HepG2 (cell line): ENCODE measurements around the gene WDR86. TPM values are rescaled to one million over a fixed set of nuclear protein-coding genes. Genes with fewer than 3 reads are reported as not detected.
A peak's percentile ranks its signal among the peaks of the same experiment; 100 is the strongest.

ENCODE experiments used
- EHMT2 ChIP-seq: fragments of 200-600 bp; sonication (generic); IDR thresholded peaks from 2 replicates; pipeline ENCODE4 v1.7.0; 2017; ENCODE audit warnings: antibody characterized with exemption, low read depth, low read length, borderline replicate concordance
- ERF ChIP-seq: IDR thresholded peaks from 2 replicates; pipeline ENCODE4 v1.6.1; 2018; ENCODE audit warnings: missing biosample characterization, missing genetic modification reagents
- FOXO1 ChIP-seq: sonication (generic); formaldehyde crosslinking; IDR thresholded peaks from 2 replicates; pipeline ENCODE4 v1.4.0; 2020; ENCODE audit warnings: missing genetic modification reagents
- GABPA ChIP-seq, 2 experiments: IDR thresholded peaks; 2 replicates each; pipeline ENCODE4 v1.6.1; 2011 to 2016; ENCODE audit warnings: low read depth in 2 of 2, low read length in 1 of 2, missing biosample characterization in 1 of 2, missing genetic modification characterization in 1 of 2
- KLF12 ChIP-seq: sonication (generic); formaldehyde crosslinking; IDR thresholded peaks from 2 replicates; pipeline ENCODE4 v1.4.0; 2020; ENCODE audit warnings: missing genetic modification reagents, borderline replicate concordance
- KLF15 ChIP-seq: sonication (generic); formaldehyde crosslinking; IDR thresholded peaks from 2 replicates; pipeline ENCODE4 v1.8.1; 2023; ENCODE audit warnings: borderline replicate concordance, mild to moderate bottlenecking, inconsistent platforms, missing genetic modification reagents, mixed read lengths
- RFX3 ChIP-seq: IDR thresholded peaks from 2 replicates; pipeline ENCODE4 v1.6.1; 2016; ENCODE audit warnings: missing biosample characterization, missing genetic modification reagents
- SP1 ChIP-seq, 2 experiments: fragments of 450-650 bp in 1 of 2; sonication (generic) in 1 of 2; formaldehyde crosslinking in 1 of 2; IDR thresholded peaks; 2 replicates each; pipeline versions ENCODE4 v1.4.0 to v1.6.1; 2016 to 2020; ENCODE audit warnings: missing genetic modification reagents in 1 of 2
- THAP9 ChIP-seq: sonication (generic); formaldehyde crosslinking; IDR thresholded peaks from 2 replicates; pipeline ENCODE4; 2020; ENCODE audit warnings: missing genetic modification reagents, mild to moderate bottlenecking, borderline replicate concordance
- WIZ ChIP-seq: sonication (generic); formaldehyde crosslinking; IDR thresholded peaks from 2 replicates; pipeline ENCODE4 v1.5.1; 2020; ENCODE audit warnings: mild to moderate bottlenecking, missing genetic modification reagents
- ZBTB42 ChIP-seq: sonication (generic); formaldehyde crosslinking; IDR thresholded peaks from 2 replicates; pipeline ENCODE4 v1.5.0; 2020; ENCODE audit warnings: mild to moderate bottlenecking, missing genetic modification reagents
- ZFP82 ChIP-seq: sonication (generic); formaldehyde crosslinking; IDR thresholded peaks from 2 replicates; pipeline ENCODE4 v1.5.1; 2020; ENCODE audit warnings: mild to moderate bottlenecking, missing genetic modification reagents, borderline replicate concordance
- ZFYVE20 ChIP-seq: sonication (generic); formaldehyde crosslinking; IDR thresholded peaks from 2 replicates; pipeline ENCODE4 v1.8.0; 2023; ENCODE audit warnings: low read depth, mild to moderate bottlenecking, moderate library complexity, missing genetic modification reagents, borderline replicate concordance
- ZMAT3 ChIP-seq: sonication (generic); formaldehyde crosslinking; conservative IDR thresholded peaks from 2 replicates; pipeline ENCODE4 v1.7.0; 2021; ENCODE audit warnings: missing genetic modification reagents
- ZNF337 ChIP-seq: sonication (generic); formaldehyde crosslinking; IDR thresholded peaks from 2 replicates; pipeline ENCODE4 v1.5.1; 2020; ENCODE audit warnings: missing genetic modification reagents, low read depth, mild to moderate bottlenecking, borderline replicate concordance
- ZNF44 ChIP-seq: sonication (generic); formaldehyde crosslinking; IDR thresholded peaks from 2 replicates; pipeline ENCODE4 v1.5.1; 2020; ENCODE audit warnings: mild to moderate bottlenecking, missing genetic modification reagents
- ZNF577 ChIP-seq: sonication (generic); formaldehyde crosslinking; IDR thresholded peaks from 2 replicates; pipeline ENCODE4 v1.4.0; 2020; ENCODE audit warnings: mild to moderate bottlenecking, low read depth, missing genetic modification reagents, borderline replicate concordance
- ZNF619 ChIP-seq: sonication (generic); formaldehyde crosslinking; IDR thresholded peaks from 2 replicates; pipeline ENCODE4 v1.4.0; 2020; ENCODE audit warnings: mild to moderate bottlenecking, missing genetic modification reagents
- ZNF788 ChIP-seq: sonication (generic); formaldehyde crosslinking; IDR thresholded peaks from 2 replicates; pipeline ENCODE4 v1.5.0; 2020; ENCODE audit warnings: mild to moderate bottlenecking, missing genetic modification reagents, borderline replicate concordance
- ZSCAN20 ChIP-seq: sonication (generic); formaldehyde crosslinking; IDR thresholded peaks from 2 replicates; pipeline ENCODE4 v1.4.0; 2020; ENCODE audit warnings: missing genetic modification reagents, mild to moderate bottlenecking, borderline replicate concordance
- ZSCAN9 ChIP-seq: IDR thresholded peaks from 2 replicates; pipeline ENCODE4 v1.6.1; 2016; ENCODE audit warnings: borderline replicate concordance
- polyA plus RNA-seq, 8 experiments: library from polyadenylated mRNA; depleted of rRNA in 3 of 8; stranded (reverse) in 7 of 8; unstranded in 1 of 8; fragments of >200 nt; fragmentation: Illumina TruSeq in 4 of 8; extraction: Trizol in 4 of 8; gene quantifications; 2 replicates each; pipeline versions ENCODE4 v1.2.1 to v1.2.3, GENCODE V29; 2011 to 2016; ENCODE audit warnings: low read depth in 4 of 8, missing spikeins in 1 of 8, mixed read lengths in 1 of 8; ENCODE audit not compliant: insufficient read depth in 1 of 8
- total RNA-seq, 5 experiments: library from RNA; depleted of rRNA; stranded (reverse); fragments of >200 nt; fragmentation: Illumina TruSeq; extraction: Trizol; gene quantifications; 2 replicates each; pipeline ENCODE4 v1.2.3, GENCODE V29; 2016; ENCODE audit warnings: low read depth in 1 of 5
- TF ChIP-seq, protein P1 (sequence below): sonication (generic); formaldehyde crosslinking; IDR thresholded peaks from 2 replicates; pipeline ENCODE4 v1.4.0; 2020; ENCODE audit warnings: missing genetic modification reagents

WDR86 gene
- total and polyA plus RNA-seq, 2 of the 13 experiments (the other 11 are each of a cell fraction or from before 2014, with no cell fraction given): 0.11 to 2.9 TPM

DNA sequence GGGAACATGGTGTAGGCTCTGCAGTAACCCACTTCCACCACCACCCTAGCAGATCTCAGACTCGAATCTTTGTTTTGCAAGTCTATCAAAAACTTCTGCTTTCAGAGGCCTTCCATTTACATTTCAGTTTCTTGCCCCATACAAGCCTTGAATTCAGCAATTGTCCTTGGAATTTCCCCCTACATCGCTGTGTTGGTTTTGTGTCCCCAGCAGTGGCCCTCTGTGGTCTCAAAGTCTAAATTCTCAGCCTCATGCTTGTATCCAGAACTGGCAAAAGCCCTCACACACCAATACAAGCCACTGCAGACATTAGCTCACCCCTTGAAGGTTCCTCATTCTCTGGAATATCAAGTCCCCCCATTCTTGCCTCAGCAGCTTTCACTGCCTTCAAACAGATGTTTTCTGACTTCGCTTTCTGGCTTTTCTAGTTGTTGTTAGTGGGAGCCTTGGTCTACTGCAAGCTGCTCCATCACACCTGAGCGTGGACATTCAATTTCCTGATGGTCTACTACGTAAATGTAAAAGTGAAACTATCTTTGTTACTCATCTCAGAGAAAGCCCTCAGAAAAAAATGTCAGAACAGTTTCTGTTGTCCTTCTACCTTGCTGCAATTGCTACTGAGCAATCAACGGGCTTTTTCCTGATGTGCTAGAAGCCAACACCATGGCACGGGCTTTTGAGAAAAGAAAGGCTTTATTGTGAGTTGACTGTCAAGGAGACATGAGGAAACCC lies 70.0 kb downstream of the WDR86 start (continued):
- TF ChIP-seq, protein P1, sequence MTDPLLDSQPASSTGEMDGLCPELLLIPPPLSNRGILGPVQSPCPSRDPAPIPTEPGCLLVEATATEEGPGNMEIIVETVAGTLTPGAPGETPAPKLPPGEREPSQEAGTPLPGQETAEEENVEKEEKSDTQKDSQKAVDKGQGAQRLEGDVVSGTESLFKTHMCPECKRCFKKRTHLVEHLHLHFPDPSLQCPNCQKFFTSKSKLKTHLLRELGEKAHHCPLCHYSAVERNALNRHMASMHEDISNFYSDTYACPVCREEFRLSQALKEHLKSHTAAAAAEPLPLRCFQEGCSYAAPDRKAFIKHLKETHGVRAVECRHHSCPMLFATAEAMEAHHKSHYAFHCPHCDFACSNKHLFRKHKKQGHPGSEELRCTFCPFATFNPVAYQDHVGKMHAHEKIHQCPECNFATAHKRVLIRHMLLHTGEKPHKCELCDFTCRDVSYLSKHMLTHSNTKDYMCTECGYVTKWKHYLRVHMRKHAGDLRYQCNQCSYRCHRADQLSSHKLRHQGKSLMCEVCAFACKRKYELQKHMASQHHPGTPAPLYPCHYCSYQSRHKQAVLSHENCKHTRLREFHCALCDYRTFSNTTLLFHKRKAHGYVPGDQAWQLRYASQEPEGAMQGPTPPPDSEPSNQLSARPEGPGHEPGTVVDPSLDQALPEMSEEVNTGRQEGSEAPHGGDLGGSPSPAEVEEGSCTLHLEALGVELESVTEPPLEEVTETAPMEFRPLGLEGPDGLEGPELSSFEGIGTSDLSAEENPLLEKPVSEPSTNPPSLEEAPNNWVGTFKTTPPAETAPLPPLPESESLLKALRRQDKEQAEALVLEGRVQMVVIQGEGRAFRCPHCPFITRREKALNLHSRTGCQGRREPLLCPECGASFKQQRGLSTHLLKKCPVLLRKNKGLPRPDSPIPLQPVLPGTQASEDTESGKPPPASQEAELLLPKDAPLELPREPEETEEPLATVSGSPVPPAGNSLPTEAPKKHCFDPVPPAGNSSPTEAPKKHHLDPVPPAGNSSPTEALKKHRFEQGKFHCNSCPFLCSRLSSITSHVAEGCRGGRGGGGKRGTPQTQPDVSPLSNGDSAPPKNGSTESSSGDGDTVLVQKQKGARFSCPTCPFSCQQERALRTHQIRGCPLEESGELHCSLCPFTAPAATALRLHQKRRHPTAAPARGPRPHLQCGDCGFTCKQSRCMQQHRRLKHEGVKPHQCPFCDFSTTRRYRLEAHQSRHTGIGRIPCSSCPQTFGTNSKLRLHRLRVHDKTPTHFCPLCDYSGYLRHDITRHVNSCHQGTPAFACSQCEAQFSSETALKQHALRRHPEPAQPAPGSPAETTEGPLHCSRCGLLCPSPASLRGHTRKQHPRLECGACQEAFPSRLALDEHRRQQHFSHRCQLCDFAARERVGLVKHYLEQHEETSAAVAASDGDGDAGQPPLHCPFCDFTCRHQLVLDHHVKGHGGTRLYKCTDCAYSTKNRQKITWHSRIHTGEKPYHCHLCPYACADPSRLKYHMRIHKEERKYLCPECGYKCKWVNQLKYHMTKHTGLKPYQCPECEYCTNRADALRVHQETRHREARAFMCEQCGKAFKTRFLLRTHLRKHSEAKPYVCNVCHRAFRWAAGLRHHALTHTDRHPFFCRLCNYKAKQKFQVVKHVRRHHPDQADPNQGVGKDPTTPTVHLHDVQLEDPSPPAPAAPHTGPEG (CRISPR knock-in tag): no peak
- TF ChIP-seq FOXO1 (no peak), ZFYVE20 (no peak), ZBTB42 (CRISPR knock-in tag) (no peak), WIZ (0 out of 2 replicates have a peak, but pooled peaks have one; percentile 38), ZSCAN20 (CRISPR knock-in tag) (no peak), ZMAT3 (CRISPR knock-in tag) (no peak), ZSCAN9 (CRISPR knock-in tag) (0 out of 2 replicates have a peak, but pooled peaks have one; percentile 33), ZNF577 (CRISPR knock-in tag) (no peak), ZNF788 (no peak), EHMT2 (peak; percentile 51; the same call in 1 of the 2 replicates), ZNF337 (CRISPR knock-in tag) (no peak), SP1 (IDR thresholded peaks at IDR 0.05) (no peak), SP1 (CRISPR knock-in tag; IDR thresholded peaks at IDR 0.05) (no peak), RFX3 (CRISPR knock-in tag) (no peak), ZNF619 (CRISPR knock-in tag) (no peak), ERF (CRISPR knock-in tag) (no peak), GABPA (IDR thresholded peaks at IDR 0.05; ENCODE audit: low read depth, low read length) (no peak), GABPA (CRISPR knock-in tag; IDR thresholded peaks at IDR 0.05; ENCODE audit: low read depth) (no peak), THAP9 (CRISPR knock-in tag) (no peak), KLF12 (CRISPR knock-in tag) (no peak), ZNF44 (CRISPR knock-in tag) (no peak), ZFP82 (CRISPR knock-in tag) (no peak), KLF15 (CRISPR knock-in tag) (no peak)
